HepG2 (cell line): ENCODE measurements around the gene RPGRIP1. TPM values are rescaled to one million over a fixed set of nuclear protein-coding genes. Genes with fewer than 3 reads are reported as not detected.
A peak's percentile ranks its signal among the peaks of the same experiment; 100 is the strongest.

Experiments
- ATAC-seq: fragments of 200-7000 bp; cut with Tn5 transposase; 3 replicates; pipeline ENCODE4 v1.9.1; 2020; ENCODE audit warnings: mild to moderate bottlenecking, moderate library complexity
- BruUV-seq: library from RNA; stranded (reverse); fragments of 400-500 nt; replicated peaks from 2 replicates; lab custom pipeline; 2021; lab: Mats Ljungman, UMichigan
- CTCF ChIA-PET: fragments of 300-600 bp; formaldehyde crosslinking; extraction: SDS; loops from one replicate; lab custom pipeline; 2021; ENCODE audit warnings: low total read pairs, inconsistent platforms, low intra/inter-chr PET ratio; lab: Yijun Ruan, JAX
- POLR2A ChIA-PET: fragments of 350-600 bp; sonication (Branson Sonifier 250); formaldehyde crosslinking; loops from one replicate; lab custom pipeline; 2020; ENCODE audit warnings: antibody characterized with exemption, inconsistent platforms; lab: Yijun Ruan, JAX
- DNase-seq: peaks from one replicate; pipeline ENCODE4 v3.0.0-alpha.2; 2015; ENCODE audit warnings: low spot score
- FAIRE-seq: peaks from 3 replicates; lab custom pipeline; 2011; peaks lifted over from hg19 to GRCh38; lab: Jason Lieb, UNC
- H2AFZ ChIP-seq: one replicate; pipeline ENCODE4 v1.6.1; 2011; ENCODE audit warnings: low read length, inconsistent platforms
- H3K27ac ChIP-seq: fragments of 300-600 bp; 3 replicates; pipeline ENCODE4 v1.8.0; 2011; ENCODE audit warnings: mixed run types, mild to moderate bottlenecking, mixed read lengths, low read length, inconsistent platforms; ENCODE audit not compliant: insufficient read depth; ENCODE audit errors: extremely low read length
- H3K27me3 ChIP-seq, 2 experiments: fragments of 200-600 bp in 1 of 2; 2 replicates in 1 of 2; 3 replicates in 1 of 2; pipeline versions ENCODE4 v1.6.0 to v1.8.0; 2011; ENCODE audit warnings: low read length in 2 of 2, mild to moderate bottlenecking in 2 of 2, moderate library complexity in 2 of 2, inconsistent platforms in 1 of 2; ENCODE audit not compliant: insufficient read depth in 2 of 2, control insufficient read depth in 1 of 2
- H3K36me3 ChIP-seq, 2 experiments: fragments of 200-600 bp in 1 of 2; replicated peaks in 1 of 2; 2 replicates in 1 of 2; 3 replicates in 1 of 2; pipeline versions ENCODE4 v1.5.1 to v1.8.0; 2011; ENCODE audit warnings: low read length in 2 of 2, inconsistent platforms in 1 of 2; ENCODE audit not compliant: insufficient read depth in 2 of 2, control insufficient read depth in 1 of 2
- H3K4me1 ChIP-seq: 2 replicates; pipeline ENCODE4 v1.5.1; 2012; ENCODE audit warnings: low read length, inconsistent platforms; ENCODE audit not compliant: insufficient read depth
- H3K4me2 ChIP-seq: 2 replicates; pipeline ENCODE4 v1.6.0; 2011; ENCODE audit warnings: low read depth, low read length, inconsistent platforms
- H3K4me3 ChIP-seq, 3 experiments: fragments of 200-600 bp in 1 of 3; sonication (generic), shearing (Covaris generic) in 1 of 3; replicated peaks in 1 of 3; 2 replicates each; pipeline ENCODE4 v1.5.1; 2011 to 2016; ENCODE audit warnings: low read length in 3 of 3, inconsistent platforms in 2 of 3, low read depth in 2 of 3, mild to moderate bottlenecking in 2 of 3, control low read depth in 1 of 3, mixed read lengths in 1 of 3; ENCODE audit not compliant: insufficient read depth in 1 of 3
- H3K79me2 ChIP-seq: one replicate; pipeline ENCODE4 v1.6.1; 2011; ENCODE audit warnings: low read length, inconsistent platforms; ENCODE audit not compliant: insufficient read depth
- H3K9ac ChIP-seq: 2 replicates; pipeline ENCODE4 v1.6.0; 2011; ENCODE audit warnings: mild to moderate bottlenecking, low read depth, low read length, inconsistent platforms; ENCODE audit not compliant: insufficient read depth
- H3K9me3 ChIP-seq: 2 replicates; pipeline ENCODE4 v1.5.1; 2012; ENCODE audit warnings: mild to moderate bottlenecking, low read length
- H4K20me1 ChIP-seq: 2 replicates; pipeline ENCODE4 v1.6.0; 2011; ENCODE audit warnings: inconsistent platforms, mild to moderate bottlenecking, low read length, moderate library complexity; ENCODE audit not compliant: insufficient read depth
- FOXC1 ChIP-seq: sonication (generic); formaldehyde crosslinking; IDR thresholded peaks from 2 replicates; pipeline ENCODE4 v1.8.0; 2022; ENCODE audit warnings: mild to moderate bottlenecking, missing genetic modification reagents, borderline replicate concordance
- MEIS2 ChIP-seq: sonication (generic); formaldehyde crosslinking; IDR thresholded peaks from 2 replicates; pipeline ENCODE4 v1.9.0; 2021; ENCODE audit warnings: mild to moderate bottlenecking, missing genetic modification reagents
- MTA3 ChIP-seq: sonication (generic); formaldehyde crosslinking; IDR thresholded peaks from 2 replicates; pipeline ENCODE4 v1.4.0; 2020; ENCODE audit warnings: missing genetic modification reagents
- PAWR ChIP-seq: sonication (generic); formaldehyde crosslinking; IDR thresholded peaks from 2 replicates; pipeline ENCODE4 v1.4.0; 2020; ENCODE audit warnings: missing genetic modification reagents, mild to moderate bottlenecking, borderline replicate concordance
- PTBP1 ChIP-seq: fragments of 200-400 bp; formaldehyde crosslinking; IDR thresholded peaks from 2 replicates; pipeline ENCODE4 v1.6.1; 2018; ENCODE audit warnings: low read length, low read depth; ENCODE audit not compliant: poor library complexity, severe bottlenecking
- RCOR2 ChIP-seq: IDR thresholded peaks from 2 replicates; pipeline ENCODE4 v1.6.1; 2016; ENCODE audit warnings: missing biosample characterization, missing genetic modification reagents
- SNRNP70 ChIP-seq: fragments of 200-400 bp; formaldehyde crosslinking; IDR thresholded peaks from 2 replicates; pipeline ENCODE4 v1.6.1; 2017; ENCODE audit warnings: mild to moderate bottlenecking, low read depth, low read length, moderate library complexity
- TBP ChIP-seq: sonication (generic); formaldehyde crosslinking; IDR thresholded peaks from 2 replicates; pipeline ENCODE4 v1.5.0; 2020; ENCODE audit warnings: missing genetic modification reagents
- XRCC5 ChIP-seq: fragments of 200-400 bp; formaldehyde crosslinking; optimal IDR thresholded peaks from 2 replicates; pipeline ENCODE3; 2017; ENCODE audit warnings: mild to moderate bottlenecking, low read length
- ZNF280B ChIP-seq: sonication (generic); formaldehyde crosslinking; IDR thresholded peaks from 2 replicates; pipeline ENCODE4 v1.5.0; 2020; ENCODE audit warnings: missing genetic modification reagents, mild to moderate bottlenecking, borderline replicate concordance
- ZNF30 ChIP-seq: sonication (generic); formaldehyde crosslinking; IDR thresholded peaks from 2 replicates; pipeline ENCODE4 v1.5.0; 2020; ENCODE audit warnings: mild to moderate bottlenecking, missing genetic modification reagents
- ZNF550 ChIP-seq: sonication (generic); formaldehyde crosslinking; IDR thresholded peaks from 2 replicates; pipeline ENCODE4 v1.4.0; 2020; ENCODE audit warnings: mild to moderate bottlenecking, missing genetic modification reagents, borderline replicate concordance
- ZNF720 ChIP-seq: sonication (generic); formaldehyde crosslinking; IDR thresholded peaks from 2 replicates; pipeline ENCODE4 v1.4.0; 2020; ENCODE audit warnings: missing genetic modification reagents
- ZNF768 ChIP-seq: sonication (generic); formaldehyde crosslinking; IDR thresholded peaks from 2 replicates; pipeline ENCODE4 v1.4.0; 2020; ENCODE audit warnings: missing genetic modification reagents
- WGBS: methylation state at CpG from one replicate; pipeline ENCODE4 v1.1.6; 2017; ENCODE audit warnings: low lambda C conversion rate; 5-methylcytosine and 5-hydroxymethylcytosine counted together
- in situ Hi-C: cut with HindIII; loops from 2 replicates; pipeline ENCODE4 v1.10.0; 2017; ENCODE audit warnings: low pct_unique_long_range_greater_than_20kb; ENCODE audit not compliant: extremely low pct_ligation_motif_present
- intact Hi-C: fragments of 100-400 bp; cut with micrococcal nuclease; formaldehyde crosslinking; loops from one replicate; pipeline ENCODE4 v1.10.0; 2022; ENCODE audit not compliant: unreplicated experiment
- polyA plus RNA-seq, 8 experiments: library from polyadenylated mRNA; depleted of rRNA in 3 of 8; stranded (reverse) in 7 of 8; unstranded in 1 of 8; fragments of >200 nt; fragmentation: Illumina TruSeq in 4 of 8; extraction: Trizol in 4 of 8; gene quantifications; 2 replicates each; pipeline versions ENCODE4 v1.2.1 to v1.2.3, GENCODE V29; 2011 to 2016; ENCODE audit warnings: low read depth in 4 of 8, missing spikeins in 1 of 8, mixed read lengths in 1 of 8; ENCODE audit not compliant: insufficient read depth in 1 of 8
- total RNA-seq, 5 experiments: library from RNA; depleted of rRNA; stranded (reverse); fragments of >200 nt; fragmentation: Illumina TruSeq; extraction: Trizol; gene quantifications; 2 replicates each; pipeline ENCODE4 v1.2.3, GENCODE V29; 2016; ENCODE audit warnings: low read depth in 1 of 5
- TF ChIP-seq, protein P1 (sequence below): IDR thresholded peaks from 2 replicates; pipeline ENCODE4 v1.6.1; 2016; ENCODE audit warnings: low read depth
- TF ChIP-seq, protein P2 (sequence below): sonication (generic); formaldehyde crosslinking; conservative IDR thresholded peaks from 2 replicates; pipeline ENCODE4 v1.4.0; 2020; ENCODE audit warnings: missing genetic modification reagents
- TF ChIP-seq, protein P3 (sequence below): IDR thresholded peaks from 2 replicates; pipeline ENCODE4 v1.6.1; 2016; ENCODE audit warnings: missing genetic modification reagents, missing compliant biosample characterization
- TF ChIP-seq, protein P4 (sequence below): IDR thresholded peaks from 2 replicates; pipeline ENCODE4 v1.6.1; 2018; ENCODE audit warnings: missing genetic modification reagents, mild to moderate bottlenecking, missing compliant biosample characterization

RPGRIP1 gene
- total and polyA plus RNA-seq, 2 of the 13 experiments (the other 11 are each of a cell fraction or from before 2014, with no cell fraction given), result 0.13 to 1.1 TPM

- Histone ChIP-seq H3K36me3 (no peaks in the 10 kb centered on the region), H3K9me3 (no peaks in the 10 kb centered on the region), H3K4me2 (peak overlapping the region; percentile 94), H3K9ac (peak overlapping the region; percentile 80), H3K79me2 (no peaks in the 10 kb centered on the region), H3K27ac (peak overlapping the region; percentile 88), H3K4me3 (peak overlapping the region; percentile 50 to 70 (median 59)), H4K20me1 (no peaks in the 10 kb centered on the region), H3K27me3 (no peaks in the 10 kb centered on the region; a peak in 1 of 5 replicates), H3K4me1 (peaks cover 37% of the 10 kb centered on the region), H2AFZ (peak overlapping the region; percentile 59)
- in situ Hi-C loops (no loop called here), intact Hi-C loops (loop anchor here (2.0 kb wide), 1 partner anchor 40 kb away; the partner anchor contains the start of gene HNRNPC)
- FAIRE-seq, result peak; percentile 96
- DNase-seq, result peak; percentile 100
- WGBS, result 7% methylated on average over 16 of the region's 16 CpGs
- ChIA-PET CTCF (no interaction called here), POLR2A (interaction anchor here (0.8 to 2.8 kb wide), 19 partner anchors 10 to 253 kb away, joined by 3 to 11 read pairs (median 4); partner anchors contain the start of genes CHD8 and METTL3)
- BruUV-seq, result no TSS peak
- peak; percentile 95 for ATAC-seq
- TF ChIP-seq, protein P1, sequence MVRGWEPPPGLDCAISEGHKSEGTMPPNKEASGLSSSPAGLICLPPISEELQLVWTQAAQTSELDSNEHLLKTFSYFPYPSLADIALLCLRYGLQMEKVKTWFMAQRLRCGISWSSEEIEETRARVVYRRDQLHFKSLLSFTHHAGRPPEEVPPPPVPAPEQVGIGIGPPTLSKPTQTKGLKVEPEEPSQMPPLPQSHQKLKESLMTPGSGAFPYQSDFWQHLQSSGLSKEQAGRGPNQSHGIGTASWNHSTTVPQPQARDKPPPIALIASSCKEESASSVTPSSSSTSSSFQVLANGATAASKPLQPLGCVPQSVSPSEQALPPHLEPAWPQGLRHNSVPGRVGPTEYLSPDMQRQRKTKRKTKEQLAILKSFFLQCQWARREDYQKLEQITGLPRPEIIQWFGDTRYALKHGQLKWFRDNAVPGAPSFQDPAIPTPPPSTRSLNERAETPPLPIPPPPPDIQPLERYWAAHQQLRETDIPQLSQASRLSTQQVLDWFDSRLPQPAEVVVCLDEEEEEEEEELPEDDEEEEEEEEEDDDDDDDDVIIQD, result peak; percentile 89
- TF ChIP-seq RCOR2, result peak; percentile 58; the same call in 1 of the 2 replicates
- TF ChIP-seq SNRNP70, result no peak
- no peak for TF ChIP-seq TBP
- no peak for TF ChIP-seq ZNF280B (CRISPR knock-in tag)
- TF ChIP-seq, protein P2, sequence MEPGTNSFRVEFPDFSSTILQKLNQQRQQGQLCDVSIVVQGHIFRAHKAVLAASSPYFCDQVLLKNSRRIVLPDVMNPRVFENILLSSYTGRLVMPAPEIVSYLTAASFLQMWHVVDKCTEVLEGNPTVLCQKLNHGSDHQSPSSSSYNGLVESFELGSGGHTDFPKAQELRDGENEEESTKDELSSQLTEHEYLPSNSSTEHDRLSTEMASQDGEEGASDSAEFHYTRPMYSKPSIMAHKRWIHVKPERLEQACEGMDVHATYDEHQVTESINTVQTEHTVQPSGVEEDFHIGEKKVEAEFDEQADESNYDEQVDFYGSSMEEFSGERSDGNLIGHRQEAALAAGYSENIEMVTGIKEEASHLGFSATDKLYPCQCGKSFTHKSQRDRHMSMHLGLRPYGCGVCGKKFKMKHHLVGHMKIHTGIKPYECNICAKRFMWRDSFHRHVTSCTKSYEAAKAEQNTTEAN (CRISPR knock-in tag), result no peak
- TF ChIP-seq ZNF30, result no peak; the same call in 1 of the 2 replicates
- TF ChIP-seq XRCC5, result peak; percentile 36
- no peak for TF ChIP-seq PTBP1
- no peak for TF ChIP-seq MTA3 (CRISPR knock-in tag)
- TF ChIP-seq ZNF720 (CRISPR knock-in tag), result no peak
- TF ChIP-seq ZNF768 (CRISPR knock-in tag), result no peak
- no peak for TF ChIP-seq MEIS2 (CRISPR knock-in tag)
- TF ChIP-seq PAWR (CRISPR knock-in tag), result no peak
- peak; percentile 75; the same call in 1 of the 2 replicates for TF ChIP-seq FOXC1
- TF ChIP-seq, protein P3, sequence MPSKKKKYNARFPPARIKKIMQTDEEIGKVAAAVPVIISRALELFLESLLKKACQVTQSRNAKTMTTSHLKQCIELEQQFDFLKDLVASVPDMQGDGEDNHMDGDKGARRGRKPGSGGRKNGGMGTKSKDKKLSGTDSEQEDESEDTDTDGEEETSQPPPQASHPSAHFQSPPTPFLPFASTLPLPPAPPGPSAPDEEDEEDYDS, result peak; percentile 99
- TF ChIP-seq, protein P4, sequence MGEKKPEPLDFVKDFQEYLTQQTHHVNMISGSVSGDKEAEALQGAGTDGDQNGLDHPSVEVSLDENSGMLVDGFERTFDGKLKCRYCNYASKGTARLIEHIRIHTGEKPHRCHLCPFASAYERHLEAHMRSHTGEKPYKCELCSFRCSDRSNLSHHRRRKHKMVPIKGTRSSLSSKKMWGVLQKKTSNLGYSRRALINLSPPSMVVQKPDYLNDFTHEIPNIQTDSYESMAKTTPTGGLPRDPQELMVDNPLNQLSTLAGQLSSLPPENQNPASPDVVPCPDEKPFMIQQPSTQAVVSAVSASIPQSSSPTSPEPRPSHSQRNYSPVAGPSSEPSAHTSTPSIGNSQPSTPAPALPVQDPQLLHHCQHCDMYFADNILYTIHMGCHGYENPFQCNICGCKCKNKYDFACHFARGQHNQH, result peak; percentile 85; the same call in 1 of the 2 replicates
- no peak for TF ChIP-seq ZNF550 (CRISPR knock-in tag)
Observed at GRCh38 chr14:21308479-21309237, 28.8 kb downstream of the RPGRIP1 start.
